ENCODE results near the gene LRRC56.

LRRC56 gene

GRCh38 chr11:565921-566509 lies 28.7 kb downstream of the LRRC56 start:
- no peak overlapping the region for H3K4me3 ChIP-seq (ENCODE audit: control insufficient read depth, low read depth, low read length)
- no peak for DNase-seq (ENCODE audit: low read depth)
- no peak for TF ChIP-seq CTCF (IDR thresholded peaks at IDR 0.05; ENCODE audit: control insufficient read depth, insufficient read depth, low read depth, low read length, missing control alignments)

GRCh38 chr11:567011-567628 lies 29.8 kb downstream of the LRRC56 start:
- peak overlapping the region; percentile 67 for H3K4me3 ChIP-seq (ENCODE audit: control insufficient read depth, low read depth, low read length)
- TF ChIP-seq CTCF (IDR thresholded peaks at IDR 0.05; ENCODE audit: control insufficient read depth, insufficient read depth, low read depth, low read length, missing control alignments) = no peak
- no peak for DNase-seq (ENCODE audit: low read depth)

GRCh38 chr11:567629-568292 lies 30.4 kb downstream of the LRRC56 start:
- no peak for DNase-seq (ENCODE audit: low read depth)
- peak overlapping the region; percentile 67 for H3K4me3 ChIP-seq (ENCODE audit: control insufficient read depth, low read depth, low read length)
- no peak for TF ChIP-seq CTCF (IDR thresholded peaks at IDR 0.05; ENCODE audit: control insufficient read depth, insufficient read depth, low read depth, low read length, missing control alignments)

- TF ChIP-seq CTCF (IDR thresholded peaks at IDR 0.05; ENCODE audit: control insufficient read depth, insufficient read depth, low read depth, low read length, missing control alignments) = no peak
- peak; percentile 71 for DNase-seq (ENCODE audit: low read depth)
- H3K4me3 ChIP-seq (ENCODE audit: control insufficient read depth, low read depth, low read length) = peak overlapping the region; percentile 69
Observed at GRCh38 chr11:568306-569157, 31.2 kb downstream of the LRRC56 start.

- TF ChIP-seq CTCF (IDR thresholded peaks at IDR 0.05; ENCODE audit: control insufficient read depth, insufficient read depth, low read depth, low read length, missing control alignments) = no peak
- H3K4me3 ChIP-seq (ENCODE audit: control insufficient read depth, low read depth, low read length) = peak overlapping the region; percentile 69
- no peak for DNase-seq (ENCODE audit: low read depth)
Observed at GRCh38 chr11:569158-569885, 32.0 kb downstream of the LRRC56 start.

- DNase-seq (ENCODE audit: low read depth) = no peak
- TF ChIP-seq CTCF (IDR thresholded peaks at IDR 0.05; ENCODE audit: control insufficient read depth, insufficient read depth, low read depth, low read length, missing control alignments) = no peak
- no peak overlapping the region for H3K4me3 ChIP-seq (ENCODE audit: control insufficient read depth, low read depth, low read length)
Observed at GRCh38 chr11:571802-572185, 34.5 kb downstream of the LRRC56 start.
